Fibroblast of lung (primary cell): ENCODE data around the gene DCAF12. TPM values are rescaled to one million over a fixed set of nuclear protein-coding genes. Genes with fewer than 3 reads are reported as not detected.

Experiments used
- DNase-seq, 2 donors: peaks; one replicate each; pipeline versions ENCODE4 v3.0.0 to v3.0.0-alpha.2; 2010; ENCODE audit warnings: low read depth in 2 of 2
- H2AFZ ChIP-seq: 2 replicates; pipeline ENCODE4 v1.5.1; 2012; ENCODE audit warnings: low read length, control low read depth, inconsistent platforms
- H3K27ac ChIP-seq: 2 replicates; pipeline ENCODE4 v1.5.1; 2011; ENCODE audit warnings: low read length, control low read depth; ENCODE audit not compliant: insufficient read depth
- H3K27me3 ChIP-seq: 2 replicates; pipeline ENCODE4 v1.5.1; 2011; ENCODE audit warnings: mild to moderate bottlenecking, low read length; ENCODE audit not compliant: control insufficient read depth, insufficient read depth
- H3K36me3 ChIP-seq: 2 replicates; pipeline ENCODE4 v1.5.1; 2011; ENCODE audit warnings: low read length; ENCODE audit not compliant: control insufficient read depth, insufficient read depth
- H3K4me1 ChIP-seq: 2 replicates; pipeline ENCODE4 v1.5.1; 2011; ENCODE audit warnings: low read length; ENCODE audit not compliant: control insufficient read depth, insufficient read depth; ENCODE audit errors: extremely low read depth
- H3K4me2 ChIP-seq: 2 replicates; pipeline ENCODE4 v1.5.1; 2011; ENCODE audit warnings: low read length, control low read depth; ENCODE audit not compliant: insufficient read depth; ENCODE audit errors: extremely low read depth
- H3K4me3 ChIP-seq, 4 experiments: fragments of 200-600 bp in 1 of 4; sonication (generic) in 1 of 4; replicated peaks in 1 of 4; 2 replicates each; pipeline ENCODE4 v1.5.1; 2011 to 2016; ENCODE audit warnings: low read length in 4 of 4, low read depth in 3 of 4, mild to moderate bottlenecking in 3 of 4, control low read depth in 2 of 4, inconsistent platforms in 1 of 4, mixed read lengths in 1 of 4; ENCODE audit not compliant: insufficient read depth in 1 of 4; ENCODE audit errors: control extremely low read depth in 1 of 4
- H3K79me2 ChIP-seq: 2 replicates; pipeline ENCODE4 v1.5.1; 2012; ENCODE audit warnings: mild to moderate bottlenecking, low read length, inconsistent platforms; ENCODE audit not compliant: control insufficient read depth, insufficient read depth
- H3K9ac ChIP-seq: 2 replicates; pipeline ENCODE4 v1.5.1; 2011; ENCODE audit warnings: mild to moderate bottlenecking, low read length, control low read depth; ENCODE audit not compliant: insufficient read depth
- H3K9me3 ChIP-seq: 2 replicates; pipeline ENCODE4 v1.5.1; 2012; ENCODE audit warnings: low read depth, low read length; ENCODE audit not compliant: control insufficient read depth, insufficient read depth
- H4K20me1 ChIP-seq: 2 replicates; pipeline ENCODE4 v1.5.1; 2011; ENCODE audit warnings: low read length; ENCODE audit not compliant: control insufficient read depth, insufficient read depth; ENCODE audit errors: extremely low read depth
- EZH2 ChIP-seq: IDR thresholded peaks from 2 replicates; pipeline ENCODE4 v1.5.1; 2012; ENCODE audit warnings: low read length, control low read depth, mild to moderate bottlenecking; ENCODE audit errors: missing control alignments
- polyA plus RNA-seq, 2 donors: library from polyadenylated mRNA; depleted of rRNA in 1 of 2; stranded (reverse) in 1 of 2; unstranded in 1 of 2; fragments of >200 nt; gene quantifications; 2 replicates each; pipeline ENCODE4 v1.2.1, GENCODE V29; 2011 to 2012; ENCODE audit warnings: missing spikeins in 1 of 2
- total RNA-seq: library from RNA; depleted of rRNA; stranded (reverse); fragments of >200 nt; gene quantifications from 2 replicates; pipeline ENCODE4 v1.2.1, GENCODE V29; 2014
- TF ChIP-seq, protein P1 (sequence below), 2 donors: IDR thresholded peaks in 1 of 2; conservative IDR thresholded peaks in 1 of 2; 1 replicate in 1 of 2; 2 replicates in 1 of 2; pipeline ENCODE4 v1.5.1; 2011 to 2012; ENCODE audit warnings: low read length in 2 of 2, control low read depth in 1 of 2, inconsistent platforms in 1 of 2, low read depth in 1 of 2, mild to moderate bottlenecking in 1 of 2

DCAF12 gene
- total and polyA plus RNA-seq, 2 donors (not counting 1 experiment from before 2014, with no cell fraction given), result 9.7 to 26.3 TPM

DNA sequence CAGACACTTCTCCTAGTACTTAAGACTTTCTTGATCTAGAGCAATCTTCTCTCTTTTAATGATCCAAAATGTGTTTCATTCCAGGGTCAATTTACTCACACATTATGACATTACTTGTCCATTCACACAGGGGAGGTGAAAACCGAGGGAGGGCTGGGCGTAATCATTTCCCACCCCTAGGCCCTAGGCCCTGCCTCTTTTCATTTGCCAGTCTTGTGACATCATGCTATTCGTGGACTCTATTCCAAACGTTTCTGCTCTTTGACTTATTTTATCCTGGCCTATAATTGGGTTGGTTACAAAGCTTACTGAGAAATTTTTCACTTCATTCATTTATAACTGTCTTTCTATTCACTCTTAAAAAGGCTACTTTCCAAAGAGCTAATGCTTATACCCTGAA lies 2.4 kb downstream of the DCAF12 start:
- H3K36me3 ChIP-seq, result peaks cover 3% of the 10 kb centered on the region
- no peaks in the 10 kb centered on the region for H4K20me1 ChIP-seq
- no peaks in the 10 kb centered on the region for H3K9me3 ChIP-seq
- H2AFZ ChIP-seq, result no peak overlapping the region
- no peak overlapping the region for H3K4me2 ChIP-seq
- no peak overlapping the region for H3K9ac ChIP-seq
- H3K27me3 ChIP-seq, result no peaks in the 10 kb centered on the region
- no peak overlapping the region for H3K4me3 ChIP-seq
- H3K4me1 ChIP-seq, result peaks cover 4% of the 10 kb centered on the region
- peaks cover 40% of the 10 kb centered on the region for H3K79me2 ChIP-seq
- no peak overlapping the region for H3K27ac ChIP-seq
- no peak for DNase-seq
- TF ChIP-seq, protein P1, sequence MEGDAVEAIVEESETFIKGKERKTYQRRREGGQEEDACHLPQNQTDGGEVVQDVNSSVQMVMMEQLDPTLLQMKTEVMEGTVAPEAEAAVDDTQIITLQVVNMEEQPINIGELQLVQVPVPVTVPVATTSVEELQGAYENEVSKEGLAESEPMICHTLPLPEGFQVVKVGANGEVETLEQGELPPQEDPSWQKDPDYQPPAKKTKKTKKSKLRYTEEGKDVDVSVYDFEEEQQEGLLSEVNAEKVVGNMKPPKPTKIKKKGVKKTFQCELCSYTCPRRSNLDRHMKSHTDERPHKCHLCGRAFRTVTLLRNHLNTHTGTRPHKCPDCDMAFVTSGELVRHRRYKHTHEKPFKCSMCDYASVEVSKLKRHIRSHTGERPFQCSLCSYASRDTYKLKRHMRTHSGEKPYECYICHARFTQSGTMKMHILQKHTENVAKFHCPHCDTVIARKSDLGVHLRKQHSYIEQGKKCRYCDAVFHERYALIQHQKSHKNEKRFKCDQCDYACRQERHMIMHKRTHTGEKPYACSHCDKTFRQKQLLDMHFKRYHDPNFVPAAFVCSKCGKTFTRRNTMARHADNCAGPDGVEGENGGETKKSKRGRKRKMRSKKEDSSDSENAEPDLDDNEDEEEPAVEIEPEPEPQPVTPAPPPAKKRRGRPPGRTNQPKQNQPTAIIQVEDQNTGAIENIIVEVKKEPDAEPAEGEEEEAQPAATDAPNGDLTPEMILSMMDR (conservative IDR thresholded peaks at IDR 0.05 in 1 of 2, IDR thresholded peaks at IDR 0.05 in 1 of 2; ENCODE audit: low read depth in 1 of 2, low read length in 2 of 2), result no peak
- no peak for TF ChIP-seq EZH2

DNA sequence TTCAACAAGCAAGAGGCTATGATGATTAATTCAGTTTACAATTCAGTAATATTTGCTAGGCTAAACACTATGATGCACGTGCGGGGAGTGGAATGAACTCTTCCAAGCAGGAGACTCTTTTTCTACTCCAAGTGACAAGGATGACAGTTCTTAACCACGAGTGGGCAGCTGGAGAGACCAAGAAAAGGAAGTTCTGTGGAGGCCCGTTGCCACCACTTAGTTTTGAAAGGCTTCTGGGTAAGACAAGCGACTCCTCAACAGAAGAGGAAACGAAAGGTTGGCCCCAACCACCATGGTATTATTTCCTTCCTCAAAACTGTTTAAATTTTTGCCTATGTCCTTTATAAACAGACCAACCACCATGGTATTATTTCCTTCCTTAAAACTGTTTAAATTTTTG lies 2.8 kb downstream of the DCAF12 start:
- Histone ChIP-seq H3K36me3 (peaks cover 3% of the 10 kb centered on the region), H3K27me3 (no peaks in the 10 kb centered on the region), H3K79me2 (peaks cover 40% of the 10 kb centered on the region), H4K20me1 (no peaks in the 10 kb centered on the region), H3K9ac (no peak overlapping the region), H3K27ac (no peak overlapping the region), H3K4me1 (peaks cover 4% of the 10 kb centered on the region), H3K4me3 (no peak overlapping the region), H3K9me3 (no peaks in the 10 kb centered on the region), H2AFZ (no peak overlapping the region), H3K4me2 (peak overlapping the region; percentile 20)
- TF ChIP-seq EZH2, result no peak
- TF ChIP-seq, protein P1 (conservative IDR thresholded peaks at IDR 0.05 in 1 of 2, IDR thresholded peaks at IDR 0.05 in 1 of 2; ENCODE audit: low read depth in 1 of 2, low read length in 2 of 2), result no peak
- DNase-seq, result no peak

DNA sequence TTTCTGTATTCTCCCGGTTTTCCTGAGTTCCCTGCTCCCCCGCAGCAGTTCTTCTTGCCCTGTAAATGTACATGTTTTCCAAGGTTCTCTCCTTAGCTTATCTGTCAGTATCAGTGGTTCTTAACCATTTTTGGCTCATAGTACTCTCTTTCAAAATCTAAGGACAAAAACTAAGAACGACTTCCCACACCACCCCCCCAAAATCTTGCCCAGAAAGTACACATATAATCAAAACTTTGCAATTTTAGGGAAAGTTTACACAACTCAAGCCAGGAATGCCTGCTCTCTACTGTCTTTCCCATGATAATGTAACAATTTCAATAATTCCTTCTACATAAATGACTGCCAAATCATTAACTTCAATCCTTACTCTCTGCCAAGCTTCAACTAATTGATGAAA lies 4.5 kb downstream of the DCAF12 start:
- H3K36me3 ChIP-seq, result peaks cover 3% of the 10 kb centered on the region
- DNase-seq, result peak in 1 of 2 donors; percentile 16
- TF ChIP-seq, protein P1 (conservative IDR thresholded peaks at IDR 0.05 in 1 of 2, IDR thresholded peaks at IDR 0.05 in 1 of 2; ENCODE audit: low read depth in 1 of 2, low read length in 2 of 2), result no peak
- TF ChIP-seq EZH2, result no peak
- peaks cover 4% of the 10 kb centered on the region for H3K4me1 ChIP-seq
- H3K27ac ChIP-seq, result no peak overlapping the region
- H3K79me2 ChIP-seq, result peaks cover 40% of the 10 kb centered on the region
- H3K27me3 ChIP-seq, result no peaks in the 10 kb centered on the region
- no peak overlapping the region for H3K4me2 ChIP-seq
- H4K20me1 ChIP-seq, result no peaks in the 10 kb centered on the region
- no peaks in the 10 kb centered on the region for H3K9me3 ChIP-seq
- no peak overlapping the region for H3K9ac ChIP-seq
- H3K4me3 ChIP-seq, result no peak overlapping the region
- H2AFZ ChIP-seq, result no peak overlapping the region
